Measurements from ENCODE around the gene USP24. TPM values are rescaled to one million over a fixed set of nuclear protein-coding genes. Genes with fewer than 3 reads are reported as not detected.

USP24 gene
- total and polyA plus RNA-seq, 10 of the 15 experiments (the other 5 are each of a cell fraction or from before 2014, with no cell fraction given): 4.6 to 36.5 (median 25.3) TPM

DNA sequence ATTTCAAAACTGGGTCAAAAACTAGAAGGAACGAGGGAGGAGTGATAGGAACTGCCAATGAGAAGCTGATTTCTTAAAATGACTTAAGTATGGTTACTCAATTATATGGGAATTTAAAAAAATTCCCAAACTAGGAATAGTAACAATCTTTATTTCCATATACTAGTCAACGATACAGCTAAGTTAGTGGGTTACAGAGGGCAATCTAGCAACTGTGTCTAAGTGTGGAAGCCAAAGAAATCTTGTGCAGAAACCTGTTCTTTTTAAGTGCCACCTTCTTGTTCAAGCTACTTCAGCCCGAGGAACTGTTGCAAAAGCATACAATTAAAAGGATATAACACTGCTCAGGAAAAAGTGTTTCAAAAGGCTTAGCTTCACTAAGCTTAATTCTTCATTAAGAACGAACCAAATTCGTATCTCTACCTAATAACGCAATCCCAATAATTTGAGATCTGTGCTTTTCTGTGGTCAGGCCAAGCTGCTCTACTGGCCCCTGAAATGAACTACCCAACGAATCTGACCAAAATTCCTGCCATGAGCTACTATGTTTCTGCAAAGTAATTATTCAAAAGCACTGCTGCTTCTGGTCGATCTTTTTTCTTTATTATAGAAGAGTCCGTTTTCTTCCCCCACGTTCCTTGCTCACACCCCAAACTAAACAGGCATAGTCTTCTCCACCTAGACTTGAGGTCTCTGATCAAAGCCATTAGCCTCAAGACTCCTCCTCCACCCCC is 1.8 kb downstream of the USP24 start:
- H3K27me3 ChIP-seq (replicated peaks in 1 of 2; ENCODE audit: control insufficient read depth in 2 of 2, insufficient read depth in 2 of 2, low read length in 1 of 2): no peaks in the 10 kb centered on the region
- in situ Hi-C loops (cut with MboI) (no loop called here), intact Hi-C loops (cut with micrococcal nuclease; ENCODE audit: unreplicated experiment) (loop anchor here (5.0 to 10.0 kb wide), 2 partner anchors 44 to 1351 kb away; no protein-coding TSS in a partner anchor)
- ChIA-PET SMC1A (ENCODE audit: uncharacterized antibody, unreplicated experiment) (interaction anchor here (0.7 to 3.4 kb wide), 18 partner anchors 10 to 1364 kb away, joined by 3 to 17 read pairs (median 4); no protein-coding TSS in a partner anchor), CTCF (interaction anchor here (0.7 to 2.7 kb wide), 7 partner anchors 9 to 1371 kb away, joined by 3 to 16 read pairs (median 5); no protein-coding TSS in a partner anchor), RAD21 (ENCODE audit: unreplicated experiment) (interaction anchor here (0.7 to 2.7 kb wide), 8 partner anchors 37 to 1358 kb away, joined by 3 to 8 read pairs (median 4); no protein-coding TSS in a partner anchor), POLR2A (interaction anchor here (0.5 to 4.0 kb wide), 8 partner anchors 8 to 1605 kb away, joined by 3 to 16 read pairs (median 4); no protein-coding TSS in a partner anchor)
- H3K4me3 ChIP-seq: peak overlapping the region; percentile 89
- peaks cover 21% of the 10 kb centered on the region for H3K4me1 ChIP-seq (ENCODE audit: control insufficient read depth, insufficient read depth, low read length)
- ATAC-seq: no peak
- DNase-seq (ENCODE audit: low read depth, low spot score): no peak
- BruUV-seq (replicated peaks): TSS peak; percentile 53
- peak overlapping the region; percentile 3; the same call in 1 of the 2 replicates for H2AFZ ChIP-seq (ENCODE audit: control insufficient read depth, low read depth, low read length)
- H3K27ac ChIP-seq (ENCODE audit: control insufficient read depth, insufficient read depth): peak overlapping the region; percentile 87
- peak overlapping the region; percentile 65 for H3K9ac ChIP-seq (ENCODE audit: control insufficient read depth, insufficient read depth, low read length)
- no peak for FAIRE-seq
- TF ChIP-seq POLR2AphosphoS5 (IDR thresholded peaks at IDR 0.05; ENCODE audit: low read length): no peak
- no peak for TF ChIP-seq ZNF622 (IDR thresholded peaks at IDR 0.05)
- TF ChIP-seq RUNX3 (IDR thresholded peaks at IDR 0.05; ENCODE audit: low read length): 0 out of 2 replicates have a peak, but pooled peaks have one; percentile 17
- H4K20me1 ChIP-seq (ENCODE audit: control insufficient read depth, insufficient read depth): no peaks in the 10 kb centered on the region
- H3K4me2 ChIP-seq (ENCODE audit: control insufficient read depth, insufficient read depth): peak overlapping the region; percentile 97
- H3K9me3 ChIP-seq (replicated peaks; ENCODE audit: control insufficient read depth, insufficient read depth, low read length): no peaks in the 10 kb centered on the region
- H3K79me2 ChIP-seq (ENCODE audit: control insufficient read depth, insufficient read depth, low read length): peaks cover 74% of the 10 kb centered on the region
- WGBS (ENCODE audit: insufficient coverage, insufficient replicate concordance, low lambda C conversion rate, missing lambda C conversion rate): 2% methylated on average over 10 of the region's 10 CpGs
- H3K36me3 ChIP-seq (ENCODE audit: control insufficient read depth in 2 of 2, insufficient read depth in 2 of 2, low read length in 1 of 2): no peaks in the 10 kb centered on the region

Measured in GM12878 (cell line).